Thyroid gland (tissue), 4 donors: ENCODE results near the gene INPP4B. TPM values are rescaled to one million over a fixed set of nuclear protein-coding genes. Genes with fewer than 3 reads are reported as not detected.

Experiments
- DNase-seq, 2 donors: peaks; one replicate each; pipeline ENCODE4 v3.0.0-alpha.2; 2019
- H3K27ac ChIP-seq, 3 donors: fragments of 200-600 bp; sonication (generic); 1 replicate in 2 of 3; 2 replicates in 1 of 3; pipeline ENCODE4 v1.5.1; 2016 to 2019; ENCODE audit warnings: mild to moderate bottlenecking in 1 of 3, moderate library complexity in 1 of 3
- H3K27me3 ChIP-seq: fragments of 200-600 bp; sonication (generic); one replicate; pipeline ENCODE4 v1.5.1; 2019
- H3K36me3 ChIP-seq, 2 donors: fragments of 200-600 bp; sonication (generic); one replicate each; pipeline ENCODE4 v1.5.1; 2016 to 2019
- H3K4me1 ChIP-seq, 2 donors: fragments of 200-600 bp; sonication (generic); one replicate each; pipeline ENCODE4 v1.5.1; 2017 to 2019
- H3K4me3 ChIP-seq, 3 donors: fragments of 200-600 bp; sonication (generic); replicated peaks in 1 of 3; 1 replicate in 2 of 3; 2 replicates in 1 of 3; pipeline ENCODE4 v1.5.1; 2016; ENCODE audit warnings: mild to moderate bottlenecking in 1 of 3
- H3K9me3 ChIP-seq: fragments of 200-600 bp; sonication (generic); one replicate; pipeline ENCODE4 v1.5.1; 2017
- CTCF ChIP-seq, 6 experiments: fragments of 200-600 bp in 3 of 6; fragments of 450-650 bp in 3 of 6; sonication (generic) in 3 of 6; IDR thresholded peaks; one replicate each; pipeline ENCODE4 v1.5.1; 2016 to 2019; ENCODE audit warnings: antibody characterized with exemption in 6 of 6, mild to moderate bottlenecking in 2 of 6, inconsistent platforms in 1 of 6, moderate library complexity in 1 of 6
- POLR2A ChIP-seq, 2 donors: fragments of 450-650 bp; IDR thresholded peaks; one replicate each; pipeline ENCODE4 v1.6.1; 2017; ENCODE audit warnings: antibody characterized with exemption in 2 of 2, mild to moderate bottlenecking in 2 of 2, moderate library complexity in 1 of 2
- WGBS, 2 donors: methylation state at CpG; one replicate each; pipeline ENCODE4 v1.1.5; 2017; 5-methylcytosine and 5-hydroxymethylcytosine counted together
- intact Hi-C: fragments of 100-400 bp; cut with DNase I; formaldehyde crosslinking; loops from one replicate; pipeline ENCODE4 v1.15.1; 2023
- total RNA-seq, 4 donors: library from RNA; depleted of rRNA; stranded (reverse); fragments of >200 nt; gene quantifications; one replicate each; pipeline ENCODE4 v1.2.3, GENCODE V29; 2016

Gene INPP4B
- total RNA-seq, 4 donors from 2014 or later, result 8.0 to 22.1 (median 12.0) TPM

GRCh38 chr4:142701017-142701416 lies 145.1 kb downstream of the INPP4B start:
- H3K4me3 ChIP-seq, result no peak overlapping the region
- intact Hi-C loops, result no loop called here
- peaks cover 0 to 8% of the 10 kb centered on the region in 2 donors for H3K4me1 ChIP-seq

DNA sequence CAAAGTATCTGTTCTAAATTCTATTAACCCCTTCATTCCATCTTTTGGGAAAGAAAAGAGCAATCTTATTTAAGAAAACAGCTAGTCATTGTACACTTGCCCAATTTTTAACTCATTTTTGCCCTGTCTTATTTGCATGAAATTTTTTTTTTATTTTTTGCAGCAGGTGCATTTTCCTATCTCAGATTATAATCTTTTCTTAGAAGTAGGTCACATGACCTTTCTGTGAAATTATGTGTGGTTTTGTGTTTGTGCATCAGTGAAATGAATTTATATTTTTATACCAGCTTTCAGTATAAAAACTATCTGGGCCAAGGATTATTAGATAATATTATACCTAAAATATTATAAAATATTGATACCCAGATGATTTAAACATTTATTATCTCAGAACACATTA lies 145.6 kb downstream of the INPP4B start:
- H3K27ac ChIP-seq, result no peak overlapping the region
- no peak for TF ChIP-seq CTCF (IDR thresholded peaks at IDR 0.05)
- TF ChIP-seq POLR2A (IDR thresholded peaks at IDR 0.05), result no peak
- no peak overlapping the region for H3K4me3 ChIP-seq
- no peak for DNase-seq
- no peaks in the 10 kb centered on the region for H3K9me3 ChIP-seq
- intact Hi-C loops, result no loop called here
- no peaks in the 10 kb centered on the region for H3K36me3 ChIP-seq
- H3K4me1 ChIP-seq, result peaks cover 0 to 8% of the 10 kb centered on the region in 2 donors
- no peaks in the 10 kb centered on the region for H3K27me3 ChIP-seq

More at GRCh38 chr4:142701017-142701416, 145.1 kb downstream of the INPP4B start:
- no peaks in the 10 kb centered on the region for H3K9me3 ChIP-seq
- no peaks in the 10 kb centered on the region for H3K36me3 ChIP-seq
- no peak for DNase-seq
- H3K27ac ChIP-seq, result no peak overlapping the region
- TF ChIP-seq CTCF (IDR thresholded peaks at IDR 0.05), result no peak
- no peak for TF ChIP-seq POLR2A (IDR thresholded peaks at IDR 0.05)
- H3K27me3 ChIP-seq, result no peaks in the 10 kb centered on the region

- WGBS, 2 donors, result 86 to 87% methylated on average over 1 of the region's 1 CpG
- no peak for TF ChIP-seq CTCF (IDR thresholded peaks at IDR 0.05)
- TF ChIP-seq POLR2A (IDR thresholded peaks at IDR 0.05), result no peak
- Histone ChIP-seq H3K36me3 (no peaks in the 10 kb centered on the region), H3K4me3 (no peak overlapping the region), H3K4me1 (peaks cover 0 to 8% of the 10 kb centered on the region in 2 donors), H3K9me3 (no peaks in the 10 kb centered on the region), H3K27me3 (no peaks in the 10 kb centered on the region), H3K27ac (no peak overlapping the region)
- DNase-seq, result no peak
- intact Hi-C loops, result no loop called here
Observed at GRCh38 chr4:142698552-142698951, 147.5 kb downstream of the INPP4B start.

DNA sequence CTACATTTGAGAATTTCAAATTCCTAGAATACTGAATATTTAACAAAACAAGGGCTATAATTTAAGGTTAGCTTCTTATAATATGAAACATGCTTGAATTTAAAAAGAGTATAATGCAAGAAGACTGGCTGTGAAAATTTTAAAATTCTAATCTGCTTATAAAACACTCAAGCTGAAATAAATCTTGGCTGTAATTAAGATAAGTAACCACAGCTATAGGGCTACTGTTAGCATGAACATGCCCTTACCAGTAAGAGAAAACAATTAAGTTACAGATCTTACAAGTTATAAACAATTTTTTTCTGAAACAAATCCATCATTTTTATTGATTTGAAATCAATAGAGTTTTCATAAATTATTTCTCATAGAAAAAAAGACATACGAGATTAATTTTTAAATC lies 148.2 kb downstream of the INPP4B start:
- intact Hi-C loops, result no loop called here
- Histone ChIP-seq H3K27ac (no peak overlapping the region), H3K4me1 (peaks cover 0 to 8% of the 10 kb centered on the region in 2 donors), H3K36me3 (no peaks in the 10 kb centered on the region), H3K4me3 (no peak overlapping the region), H3K9me3 (no peaks in the 10 kb centered on the region), H3K27me3 (no peaks in the 10 kb centered on the region)
- no peak for DNase-seq
- 96 to 98% methylated on average over 1 of the region's 1 CpG for WGBS, 2 donors
- TF ChIP-seq CTCF (IDR thresholded peaks at IDR 0.05), result no peak
- TF ChIP-seq POLR2A (IDR thresholded peaks at IDR 0.05), result no peak

- Histone ChIP-seq H3K4me3 (no peak overlapping the region), H3K4me1 (peaks cover 0 to 8% of the 10 kb centered on the region in 2 donors), H3K27me3 (no peaks in the 10 kb centered on the region), H3K9me3 (no peaks in the 10 kb centered on the region), H3K36me3 (no peaks in the 10 kb centered on the region), H3K27ac (no peak overlapping the region)
- TF ChIP-seq CTCF (IDR thresholded peaks at IDR 0.05) (no peak), POLR2A (IDR thresholded peaks at IDR 0.05) (no peak)
- no peak for DNase-seq
- WGBS, 2 donors, result 80 to 93% methylated on average over 2 of the region's 2 CpGs
- intact Hi-C loops, result no loop called here
Observed at GRCh38 chr4:142697320-142697719, 148.8 kb downstream of the INPP4B start.
